Measurements from ENCODE around the gene CBLL1. TPM values are rescaled to one million over a fixed set of nuclear protein-coding genes. Genes with fewer than 3 reads are reported as not detected.

CBLL1 gene
- total and polyA plus RNA-seq, 7 donors, result 10.1 to 32.6 (median 23.2) TPM

DNA sequence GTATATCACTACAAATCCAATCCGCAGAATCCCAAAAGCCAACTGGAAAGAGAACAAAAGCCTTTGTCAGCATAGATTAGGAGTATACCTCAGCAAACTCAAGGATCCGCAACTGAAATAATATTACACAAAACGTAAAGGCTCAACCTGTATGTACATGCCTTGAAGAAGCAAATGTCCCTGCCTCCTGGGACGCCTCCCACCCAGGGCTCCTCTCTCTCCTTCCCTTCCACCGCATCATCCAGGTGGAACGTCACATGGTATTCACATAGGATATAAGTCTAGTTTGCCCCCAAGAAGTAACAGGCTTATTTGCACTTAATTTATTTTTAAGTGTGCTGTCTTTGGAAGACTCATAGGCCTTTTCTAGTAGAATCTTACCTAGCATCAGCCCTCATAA, 45.7 kb downstream of the CBLL1 start:
- intact Hi-C loops (cut with DNase I), result no loop called here
- Histone ChIP-seq H3K36me3 (ENCODE audit: insufficient read depth in 1 of 2, low read depth in 1 of 2) (no peaks in the 10 kb centered on the region), H3K27ac (no peak overlapping the region), H3K9me3 (no peaks in the 10 kb centered on the region), H3K27me3 (ENCODE audit: insufficient read depth in 3 of 3, low read length in 2 of 3) (no peaks in the 10 kb centered on the region), H3K4me1 (no peaks in the 10 kb centered on the region), H3K4me3 (no peak overlapping the region)
- DNase-seq, result no peak
- TF ChIP-seq, protein P1, sequence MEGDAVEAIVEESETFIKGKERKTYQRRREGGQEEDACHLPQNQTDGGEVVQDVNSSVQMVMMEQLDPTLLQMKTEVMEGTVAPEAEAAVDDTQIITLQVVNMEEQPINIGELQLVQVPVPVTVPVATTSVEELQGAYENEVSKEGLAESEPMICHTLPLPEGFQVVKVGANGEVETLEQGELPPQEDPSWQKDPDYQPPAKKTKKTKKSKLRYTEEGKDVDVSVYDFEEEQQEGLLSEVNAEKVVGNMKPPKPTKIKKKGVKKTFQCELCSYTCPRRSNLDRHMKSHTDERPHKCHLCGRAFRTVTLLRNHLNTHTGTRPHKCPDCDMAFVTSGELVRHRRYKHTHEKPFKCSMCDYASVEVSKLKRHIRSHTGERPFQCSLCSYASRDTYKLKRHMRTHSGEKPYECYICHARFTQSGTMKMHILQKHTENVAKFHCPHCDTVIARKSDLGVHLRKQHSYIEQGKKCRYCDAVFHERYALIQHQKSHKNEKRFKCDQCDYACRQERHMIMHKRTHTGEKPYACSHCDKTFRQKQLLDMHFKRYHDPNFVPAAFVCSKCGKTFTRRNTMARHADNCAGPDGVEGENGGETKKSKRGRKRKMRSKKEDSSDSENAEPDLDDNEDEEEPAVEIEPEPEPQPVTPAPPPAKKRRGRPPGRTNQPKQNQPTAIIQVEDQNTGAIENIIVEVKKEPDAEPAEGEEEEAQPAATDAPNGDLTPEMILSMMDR (IDR thresholded peaks at IDR 0.05), result no peak
- 88 to 93% (median 92%) methylated on average over 6 of the region's 6 CpGs for WGBS, 3 donors
- ATAC-seq, result no peak

DNA sequence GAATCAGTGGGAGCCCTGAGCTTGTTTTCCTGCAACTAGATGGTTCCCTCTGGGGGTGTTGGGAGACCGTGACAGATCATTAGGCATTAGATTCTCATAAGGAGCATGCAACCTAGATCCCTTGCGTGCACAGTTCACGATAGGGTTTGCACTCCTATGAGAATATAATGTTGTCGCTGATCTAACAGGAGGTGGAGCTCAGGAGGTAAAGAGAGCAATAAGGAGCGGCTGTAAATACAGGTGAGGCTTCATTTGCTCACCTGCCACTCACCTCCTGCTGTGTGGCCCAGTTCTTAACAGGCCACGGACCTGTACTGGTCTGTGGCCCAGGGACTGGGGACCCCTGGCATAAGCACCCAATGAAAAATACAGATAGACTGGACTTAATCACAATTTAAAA, 48.4 kb downstream of the CBLL1 start:
- DNase-seq, result no peak
- Histone ChIP-seq H3K36me3 (ENCODE audit: insufficient read depth in 1 of 2, low read depth in 1 of 2) (no peaks in the 10 kb centered on the region), H3K9me3 (no peaks in the 10 kb centered on the region), H3K27ac (no peak overlapping the region), H3K4me3 (no peak overlapping the region), H3K27me3 (ENCODE audit: insufficient read depth in 3 of 3, low read length in 2 of 3) (no peaks in the 10 kb centered on the region), H3K4me1 (no peaks in the 10 kb centered on the region)
- WGBS, 3 donors, result 78 to 88% (median 86%) methylated on average over 6 of the region's 6 CpGs
- intact Hi-C loops (cut with DNase I), result no loop called here
- TF ChIP-seq, protein P1 (IDR thresholded peaks at IDR 0.05), result no peak
- no peak for ATAC-seq

DNA sequence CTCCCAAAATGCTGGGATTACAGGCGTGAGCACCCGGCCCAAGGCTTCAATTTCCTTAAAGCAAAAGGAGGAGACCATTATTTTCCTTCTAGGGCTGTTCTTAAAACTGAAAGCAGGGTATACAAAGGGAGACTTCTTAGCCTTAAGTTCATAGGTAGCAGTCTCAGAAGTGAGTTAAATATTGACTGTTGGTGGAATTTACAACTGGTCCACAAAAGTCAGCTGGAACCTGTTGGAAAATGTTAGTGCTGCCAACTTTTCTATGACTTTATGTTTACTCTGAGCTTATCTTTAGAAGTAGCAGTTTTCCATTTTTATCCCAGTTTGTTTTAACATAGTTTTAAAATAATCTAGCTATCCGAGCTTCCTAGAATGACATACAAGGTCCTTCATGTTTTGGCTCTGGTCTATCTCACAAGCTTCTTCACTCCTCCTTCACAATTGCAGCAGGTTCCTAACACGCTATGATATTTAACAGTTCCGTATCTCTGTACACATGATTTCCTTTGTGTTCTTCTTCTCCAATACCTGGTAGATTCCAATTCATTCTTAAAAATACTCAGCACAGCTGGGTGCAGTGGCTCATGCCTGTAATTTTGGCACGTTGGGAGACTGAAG, 55.8 kb downstream of the CBLL1 start:
- H3K27me3 ChIP-seq (ENCODE audit: insufficient read depth in 3 of 3, low read length in 2 of 3), result no peaks in the 10 kb centered on the region
- no peaks in the 10 kb centered on the region for H3K36me3 ChIP-seq (ENCODE audit: insufficient read depth in 1 of 2, low read depth in 1 of 2)
- H3K27ac ChIP-seq, result no peak overlapping the region
- no peak overlapping the region for H3K4me3 ChIP-seq
- WGBS, 3 donors, result 60 to 77% (median 71%) methylated on average over 6 of the region's 6 CpGs
- intact Hi-C loops (cut with DNase I), result no loop called here
- TF ChIP-seq, protein P1 (IDR thresholded peaks at IDR 0.05), result no peak
- DNase-seq, result no peak
- H3K9me3 ChIP-seq, result no peaks in the 10 kb centered on the region
- H3K4me1 ChIP-seq, result no peaks in the 10 kb centered on the region
- no peak for ATAC-seq

DNA sequence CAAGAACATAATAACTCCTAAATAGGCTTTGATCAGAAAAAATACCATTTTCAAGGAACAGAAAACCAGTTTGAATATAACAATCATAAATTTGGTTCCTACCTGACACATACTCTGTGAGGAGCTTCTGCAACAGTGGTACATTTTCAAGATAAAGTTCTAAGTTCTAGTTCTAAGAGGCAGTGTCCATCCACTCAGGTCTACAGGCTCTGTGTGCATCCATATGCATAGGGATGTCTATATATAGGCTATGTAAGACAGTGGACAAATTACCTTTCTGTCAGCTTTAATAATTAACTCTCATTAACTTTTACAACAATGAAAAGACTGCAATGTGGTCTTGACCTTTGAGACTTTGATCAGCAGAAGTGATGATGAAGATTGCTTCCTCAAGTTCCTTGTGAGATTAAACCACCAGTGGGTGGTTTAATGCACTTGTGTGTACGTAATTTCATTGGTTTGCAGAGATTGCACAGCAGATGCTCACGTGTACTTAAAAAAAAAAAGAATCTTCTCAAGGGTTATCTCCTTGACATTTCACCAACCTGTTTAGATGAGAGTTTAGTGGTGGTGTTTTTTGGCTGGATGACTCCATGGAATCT, 59.2 kb downstream of the CBLL1 start, which contains the start of gene SLC26A3:
Gene SLC26A3, minus strand, starts transcription at position 215 of the 602 bp plus-strand sequence. CDS start 8,714 bp downstream, outside the sequence.
- no peaks in the 10 kb centered on the region for H3K36me3 ChIP-seq (ENCODE audit: insufficient read depth in 1 of 2, low read depth in 1 of 2)
- WGBS, 3 donors, result 63 to 78% (median 71%) methylated on average over 2 of the region's 2 CpGs
- no peak for DNase-seq
- no peaks in the 10 kb centered on the region for H3K27me3 ChIP-seq (ENCODE audit: insufficient read depth in 3 of 3, low read length in 2 of 3)
- no peaks in the 10 kb centered on the region for H3K4me1 ChIP-seq
- TF ChIP-seq, protein P1 (IDR thresholded peaks at IDR 0.05), result no peak
- no peaks in the 10 kb centered on the region for H3K9me3 ChIP-seq
- no peak within 1 kb of the TSS for H3K27ac ChIP-seq
- no peak for ATAC-seq
- no peak within 1 kb of the TSS for H3K4me3 ChIP-seq
- intact Hi-C loops (cut with DNase I), result no loop called here
